H1 (cell line): ENCODE measurements around the gene SNX13. TPM values are rescaled to one million over a fixed set of nuclear protein-coding genes. Genes with fewer than 3 reads are reported as not detected.

ENCODE experiments used
- EZH2 ChIP-seq: fragments of 200-600 bp; sonication (generic); IDR thresholded peaks from 2 replicates; pipeline ENCODE4 v1.7.1; 2012; ENCODE audit warnings: low read depth, mild to moderate bottlenecking, moderate library complexity, low read length, inconsistent platforms; ENCODE audit not compliant: severe bottlenecking
- SAP30 ChIP-seq: fragments of 300-600 bp; sonication (generic); IDR thresholded peaks from 2 replicates; pipeline ENCODE4 v1.7.1; 2012; ENCODE audit warnings: low read length, moderate library complexity, mild to moderate bottlenecking, inconsistent platforms; ENCODE audit not compliant: insufficient read depth, insufficient replicate concordance
- polyA plus RNA-seq, 7 experiments: library from polyadenylated mRNA; depleted of rRNA in 3 of 7; stranded (reverse) in 5 of 7; unstranded in 2 of 7; fragments of >200 nt in 5 of 7; fragments of 200-250 nt in 2 of 7; gene quantifications; 1 replicate in 5 of 7; 2 replicates in 1 of 7; 4 replicates in 1 of 7; pipeline versions ENCODE4 v1.2.1 to v1.2.3, GENCODE V29; 2011 to 2013; ENCODE audit warnings: missing spikeins in 2 of 7, mixed read lengths in 2 of 7
- total RNA-seq: library from RNA; stranded (reverse); fragmentation: NEBNext Ultra II Directional; extraction: Animal tissue kit (Norgen Biotek cat#: 25700); gene quantifications from 2 replicates; pipeline ENCODE4 v1.2.1, GENCODE V29; 2021

The SNX13 gene
- total and polyA plus RNA-seq, 2 of the 8 experiments (the other 6 are each of a cell fraction or from before 2014, with no cell fraction given), result 5.5 to 27.4 TPM

DNA sequence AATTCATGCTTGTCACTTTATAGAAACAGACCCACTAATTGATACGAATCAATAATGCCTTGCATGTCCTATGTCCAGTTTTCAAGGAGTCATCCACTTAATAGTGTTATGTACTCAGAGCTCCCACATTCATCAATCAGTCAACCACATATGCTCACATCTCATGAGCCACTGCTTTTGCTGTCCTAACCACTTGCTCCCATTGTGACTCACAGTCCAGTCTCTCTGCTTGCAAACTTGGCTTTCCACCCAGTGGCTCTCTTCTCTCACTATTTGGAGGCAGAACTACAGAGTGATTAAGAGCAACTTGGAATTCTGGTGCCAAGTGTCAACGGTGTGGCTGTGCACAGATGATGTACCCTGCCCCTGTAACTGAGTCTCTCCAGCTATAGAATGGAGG, 166.0 kb downstream of the SNX13 start (continued):
- TF ChIP-seq EZH2, result no peak
- TF ChIP-seq SAP30, result no peak
